Stimulated activated CD8-positive, alpha-beta memory T cell treated with anti-CD3 and anti-CD28 coated beads, Interleukin-15, amount 100 ng/mL, for 4 hours (primary cell): ENCODE results near the gene PPFIA3.
"Not testable (repeated sequence)": the region's sequence is repeated elsewhere in the genome, so short reads cannot be mapped to it uniquely, and the experiment has no call there.

Source experiments
- DNase-seq, 2 donors: peaks; one replicate each; pipeline ENCODE4 v3.0.0-alpha.2; 2020; ENCODE audit warnings: low read depth in 2 of 2

Gene PPFIA3

GRCh38 chr19:49182010-49182847, 62.9 kb downstream of the PPFIA3 start:
- DNase-seq, result not testable (repeated sequence)

- DNase-seq, result no peak
Measured at GRCh38 chr19:49182848-49183375, 63.6 kb downstream of the PPFIA3 start.

- no peak for DNase-seq
Measured at GRCh38 chr19:49186108-49186507, 66.8 kb downstream of the PPFIA3 start.

- DNase-seq, result no peak
Measured at GRCh38 chr19:49188626-49189200, 69.4 kb downstream of the PPFIA3 start.

GRCh38 chr19:49189259-49189658, 69.9 kb downstream of the PPFIA3 start:
- no peak for DNase-seq

- DNase-seq, result no peak
Measured at GRCh38 chr19:49190781-49191180, 71.4 kb downstream of the PPFIA3 start.

- DNase-seq, result no peak
Measured at GRCh38 chr19:49193822-49194394, 74.6 kb downstream of the PPFIA3 start.

- DNase-seq, result no peak
Measured at GRCh38 chr19:49194408-49194807, 75.1 kb downstream of the PPFIA3 start.

GRCh38 chr19:49196527-49197240, 77.3 kb downstream of the PPFIA3 start:
- no peak for DNase-seq

- no peak for DNase-seq
Measured at GRCh38 chr19:49200238-49200862, 81.0 kb downstream of the PPFIA3 start.
